GM18508 (cell line): ENCODE measurements around the gene CLEC9A.

Source experiments
- ATAC-seq: cut with Tn5 transposase; IDR thresholded peaks from one replicate; pipeline ENCODE4 v1.9.1; 2021; ENCODE audit warnings: moderate number of reproducible peaks; ENCODE audit not compliant: insufficient read depth, unreplicated experiment

Gene CLEC9A

DNA sequence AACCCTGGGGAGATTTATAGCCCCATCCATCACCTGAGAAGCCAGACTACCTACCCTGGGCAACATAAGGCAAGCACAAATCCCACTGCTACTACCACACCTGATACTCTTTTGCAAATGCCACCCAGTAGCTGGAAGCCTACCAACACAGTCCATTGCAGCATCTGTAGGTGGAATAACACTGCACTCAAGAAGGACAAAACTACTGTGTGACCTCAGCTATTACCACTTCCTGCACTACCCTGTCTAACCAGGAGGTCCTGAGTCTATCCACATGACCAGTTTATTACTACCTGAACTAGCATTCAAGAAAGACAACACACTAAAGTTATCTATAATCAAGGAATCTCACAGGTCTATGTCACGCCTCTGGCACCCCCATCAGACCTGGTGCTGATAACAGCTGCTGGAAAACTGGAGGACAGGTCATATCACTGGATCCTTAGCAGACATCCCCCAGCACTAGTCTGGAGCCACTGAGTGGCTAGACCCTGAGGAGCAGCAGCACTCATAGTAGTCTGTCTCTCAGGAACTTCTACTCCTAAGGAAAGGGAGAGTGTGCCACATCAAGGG is 71.3 kb downstream of the CLEC9A start:
- no peak for ATAC-seq

DNA sequence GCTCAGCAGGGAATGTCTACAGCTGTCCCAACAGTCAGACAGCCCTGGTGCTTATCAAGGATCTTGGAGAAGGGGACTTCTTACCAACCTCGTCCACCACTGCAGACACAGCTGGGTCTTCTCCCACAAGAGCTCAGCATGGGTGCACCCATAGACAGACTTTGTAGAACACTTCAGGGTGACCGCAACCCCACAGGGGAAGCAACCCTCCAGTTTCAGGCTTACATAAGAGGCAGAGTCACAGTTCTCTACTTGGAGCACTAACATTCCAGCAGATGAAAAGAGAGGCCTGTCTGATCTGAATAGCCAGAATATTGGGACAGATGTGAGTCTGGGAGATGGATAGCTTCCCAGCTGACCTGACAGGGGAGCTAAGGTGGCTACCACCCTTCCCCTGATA is 71.8 kb downstream of the CLEC9A start:
- ATAC-seq = no peak

DNA sequence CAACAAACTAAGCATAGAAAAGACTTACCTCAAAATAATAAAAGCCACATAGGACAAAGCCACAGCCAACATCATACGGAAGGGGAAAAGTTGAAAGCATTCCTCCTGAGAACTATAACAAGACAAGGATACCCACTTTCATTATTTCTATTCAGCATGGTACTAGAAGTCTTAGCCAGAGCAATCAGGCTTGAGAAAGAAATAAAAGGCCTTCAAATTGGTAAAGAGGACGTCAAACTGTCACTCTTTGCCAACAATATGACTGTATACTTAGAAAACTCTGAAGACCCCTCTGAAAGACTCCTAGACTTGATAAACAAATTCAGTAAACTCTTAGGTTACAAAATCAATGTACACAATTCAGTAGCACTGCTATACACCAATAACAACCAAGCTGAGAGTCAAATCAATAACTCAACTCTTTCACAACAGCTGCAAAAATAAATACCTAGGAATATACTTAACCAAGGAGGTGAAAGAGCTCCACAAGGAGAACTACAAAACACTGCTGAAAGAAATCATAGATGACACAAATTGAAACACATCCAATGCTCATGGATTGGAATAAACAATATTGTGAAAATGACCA is 79.9 kb downstream of the CLEC9A start:
- ATAC-seq = no peak

DNA sequence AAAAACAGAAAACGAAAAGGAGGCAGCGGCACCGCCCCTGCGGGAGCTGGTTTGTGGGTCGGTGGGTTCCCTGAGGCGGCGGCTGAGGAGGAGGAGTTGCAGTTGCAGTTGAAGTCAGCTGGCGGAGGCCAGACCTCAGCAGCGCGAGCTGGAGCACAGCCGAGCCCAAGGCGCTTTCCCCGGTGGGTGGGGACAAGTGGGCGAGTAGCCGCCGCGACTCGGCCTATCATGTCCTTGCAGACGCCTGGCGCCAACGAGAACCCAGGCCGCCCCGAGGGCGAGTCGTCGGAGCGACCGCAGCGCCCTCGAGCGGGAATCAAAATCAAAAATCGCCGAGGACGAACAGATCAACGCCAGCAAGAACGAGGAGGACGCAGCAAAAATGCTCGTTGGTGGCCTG is 81.0 kb downstream of the CLEC9A start:
- ATAC-seq = no peak

DNA sequence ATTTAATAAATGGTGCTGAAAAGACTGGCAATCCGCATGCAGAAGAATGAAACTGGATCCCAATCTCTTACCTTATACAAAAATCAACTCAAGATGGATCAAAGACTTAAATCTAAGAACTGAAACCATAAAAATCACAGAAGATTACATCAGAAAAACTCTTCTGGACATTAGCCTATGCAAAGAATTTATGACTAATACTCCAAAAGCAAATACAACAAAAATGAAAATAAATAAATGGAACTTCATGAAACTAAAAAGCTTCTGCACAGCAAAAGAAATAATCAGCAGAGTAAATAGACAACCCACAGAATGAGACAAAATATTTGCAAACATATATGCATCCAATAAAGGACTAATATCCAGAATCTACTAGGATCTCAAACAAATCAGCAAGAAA is 82.6 kb downstream of the CLEC9A start:
- ATAC-seq = no peak

DNA sequence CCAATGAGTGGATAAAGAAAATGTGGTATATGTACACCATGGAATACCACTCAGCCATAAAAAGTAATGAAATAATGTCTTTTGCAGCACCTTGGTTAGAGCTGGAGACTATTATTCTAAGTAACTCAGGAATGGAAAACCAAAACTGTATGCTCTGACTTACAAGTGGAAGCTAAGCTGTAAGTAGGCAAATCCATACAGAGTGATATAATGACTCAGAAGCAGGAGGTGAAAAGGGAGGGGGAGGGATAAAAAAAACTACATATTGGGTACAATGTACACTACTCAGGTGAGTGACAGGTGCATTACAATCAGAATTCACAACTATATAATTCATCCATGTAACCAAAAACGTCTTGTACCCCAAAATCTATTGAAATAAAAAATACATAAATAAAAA is 83.4 kb downstream of the CLEC9A start:
- no peak for ATAC-seq

DNA sequence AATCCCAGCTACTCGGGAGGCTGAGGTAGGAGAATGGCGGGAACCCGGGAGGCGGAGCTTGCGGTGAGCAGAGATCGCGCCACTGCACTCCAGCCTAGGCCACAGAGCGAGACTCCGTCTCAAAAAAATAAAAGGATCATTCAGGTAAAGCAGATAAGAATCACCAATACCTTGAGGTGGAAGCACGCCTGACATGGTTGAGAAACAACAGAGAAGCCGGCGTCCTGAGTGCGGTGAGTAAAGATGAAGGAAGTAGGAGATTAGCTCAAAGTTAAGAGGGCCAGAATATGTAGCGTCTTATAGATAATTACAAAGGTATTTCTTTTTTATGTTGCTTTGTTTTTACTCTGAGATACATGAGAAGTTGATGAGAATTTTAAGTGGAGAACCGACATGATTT is 84.8 kb downstream of the CLEC9A start:
- ATAC-seq = no peak
